NB4 (cell line): Measurements from ENCODE around the gene PACS1.

Source experiments
- DNase-seq: peaks from one replicate; pipeline ENCODE4 v3.0.0; 2010; ENCODE audit warnings: low read depth
- H3K4me3 ChIP-seq: one replicate; pipeline ENCODE4 v1.5.1; 2011; ENCODE audit warnings: mild to moderate bottlenecking, low read depth, low read length, moderate library complexity
- CTCF ChIP-seq: IDR thresholded peaks from one replicate; pipeline ENCODE4 v1.5.1; 2012; ENCODE audit warnings: low read depth, low read length
- MAX ChIP-seq: IDR thresholded peaks from 2 replicates; pipeline ENCODE4 v1.6.1; 2011; ENCODE audit warnings: low read depth, low read length
- MYC ChIP-seq: IDR thresholded peaks from 2 replicates; pipeline ENCODE4 v1.6.1; 2011; ENCODE audit warnings: low read depth, low read length
- POLR2A ChIP-seq: IDR thresholded peaks from 2 replicates; pipeline ENCODE4 v1.6.1; 2011; ENCODE audit warnings: mild to moderate bottlenecking; ENCODE audit not compliant: insufficient read length; ENCODE audit errors: extremely low read depth

PACS1 gene

GRCh38 chr11:66228521-66228920 lies 158.4 kb downstream of the PACS1 start:
- H3K4me3 ChIP-seq = no peak overlapping the region
- DNase-seq = no peak
- TF ChIP-seq POLR2A = no peak
- no peak for TF ChIP-seq MYC
- TF ChIP-seq CTCF = no peak
- TF ChIP-seq MAX = no peak

GRCh38 chr11:66230156-66230555 lies 160.1 kb downstream of the PACS1 start:
- H3K4me3 ChIP-seq = no peak overlapping the region
- TF ChIP-seq MAX (no peak), CTCF (no peak), MYC (no peak), POLR2A (no peak)
- no peak for DNase-seq

GRCh38 chr11:66230978-66231377 lies 160.9 kb downstream of the PACS1 start:
- DNase-seq = no peak
- H3K4me3 ChIP-seq = no peak overlapping the region
- TF ChIP-seq POLR2A (no peak), CTCF (no peak), MYC (no peak), MAX (no peak)

- no peak for TF ChIP-seq POLR2A
- no peak overlapping the region for H3K4me3 ChIP-seq
- DNase-seq = no peak
These were observed 161.5 kb downstream of the PACS1 start for GRCh38 chr11:66231561-66231960.

- TF ChIP-seq CTCF = no peak
- TF ChIP-seq MAX = no peak
- TF ChIP-seq POLR2A = no peak
- no peak for TF ChIP-seq MYC
- DNase-seq = no peak
- no peak overlapping the region for H3K4me3 ChIP-seq
These were observed 162.7 kb downstream of the PACS1 start for GRCh38 chr11:66232769-66233168.

GRCh38 chr11:66233301-66233700 lies 163.2 kb downstream of the PACS1 start:
- no peak overlapping the region for H3K4me3 ChIP-seq
- no peak for TF ChIP-seq POLR2A
- TF ChIP-seq CTCF = no peak
- TF ChIP-seq MAX = no peak
- no peak for TF ChIP-seq MYC
- DNase-seq = no peak
